Neural cell (in vitro differentiated cells): ENCODE data around the gene MAGI1. TPM values are rescaled to one million over a fixed set of nuclear protein-coding genes. Genes with fewer than 3 reads are reported as not detected.

Experiments used
- H2AFZ ChIP-seq: fragments of 200-600, 300-800 bp; sonication (generic), shearing (Covaris generic); 2 replicates; pipeline ENCODE4 v1.6.0; 2014; ENCODE audit warnings: low read depth, mild to moderate bottlenecking, antibody characterized with exemption, low read length, moderate library complexity
- H3F3A ChIP-seq: fragments of 200-600 bp; shearing (Covaris generic); 2 replicates; pipeline ENCODE4 v1.6.1; 2016; ENCODE audit warnings: mild to moderate bottlenecking, moderate library complexity, mixed read lengths, antibody characterized with exemption, low read length; ENCODE audit not compliant: insufficient read depth, poor library complexity, severe bottlenecking
- H3K27ac ChIP-seq: fragments of 200-600, 300-800 bp; sonication (generic), shearing (Covaris generic); 2 replicates; pipeline ENCODE4 v1.5.1; 2014; ENCODE audit warnings: mild to moderate bottlenecking, low read length, moderate library complexity
- H3K27me3 ChIP-seq: fragments of 300-800, 200-600 bp; sonication (generic), shearing (Covaris generic); 2 replicates; pipeline ENCODE4 v1.6.0; 2014; ENCODE audit warnings: mild to moderate bottlenecking, low read depth, low read length, moderate library complexity; ENCODE audit not compliant: insufficient read depth
- H3K36me3 ChIP-seq: fragments of 300-800, 200-600 bp; sonication (generic), shearing (Covaris generic); 2 replicates; pipeline ENCODE4 v1.5.1; 2014; ENCODE audit warnings: mild to moderate bottlenecking, antibody characterized with exemption, low read length, moderate library complexity; ENCODE audit not compliant: insufficient read depth
- H3K4me2 ChIP-seq: fragments of 300-800, 200-600 bp; sonication (generic), shearing (Covaris generic); 2 replicates; pipeline ENCODE4 v1.6.0; 2014; ENCODE audit warnings: mild to moderate bottlenecking, low read length
- H3K4me3 ChIP-seq: fragments of 300-800, 200-600 bp; sonication (generic), shearing (Covaris generic); 2 replicates; pipeline ENCODE4 v1.5.1; 2014; ENCODE audit warnings: mild to moderate bottlenecking, low read length, moderate library complexity
- H3K79me2 ChIP-seq: fragments of 200-600 bp; shearing (Covaris generic); replicated peaks from 2 replicates; pipeline ENCODE4 v1.6.0; 2014; ENCODE audit warnings: mild to moderate bottlenecking, low read length, moderate library complexity; ENCODE audit not compliant: insufficient read depth
- H3K9ac ChIP-seq: fragments of 300-800, 200-600 bp; sonication (generic), shearing (Covaris generic); 2 replicates; pipeline ENCODE4 v1.6.1; 2016; ENCODE audit warnings: mild to moderate bottlenecking, low read length, mixed read lengths
- H3K9me2 ChIP-seq: fragments of 200-600 bp; shearing (Covaris generic); 2 replicates; pipeline ENCODE4 v1.6.1; 2016; ENCODE audit warnings: mild to moderate bottlenecking, low read length, mixed read lengths; ENCODE audit not compliant: insufficient read depth
- H3K9me3 ChIP-seq: fragments of 200-600, 300-800 bp; sonication (generic), shearing (Covaris generic); 2 replicates; pipeline ENCODE4 v1.6.1; 2016; ENCODE audit warnings: mild to moderate bottlenecking, mixed run types, low read length, moderate library complexity, mixed read lengths
- H4K20me1 ChIP-seq: fragments of 200-600 bp; shearing (Covaris generic); 2 replicates; pipeline ENCODE4 v1.6.1; 2016; ENCODE audit warnings: mild to moderate bottlenecking, mixed run types; ENCODE audit not compliant: insufficient read depth
- CTCF ChIP-seq: fragments of 450-650 bp; IDR thresholded peaks from 2 replicates; pipeline ENCODE4 v1.5.1; 2014; ENCODE audit warnings: antibody characterized with exemption, mild to moderate bottlenecking, moderate library complexity; ENCODE audit not compliant: poor library complexity, severe bottlenecking
- EP300 ChIP-seq: fragments of 450-650 bp; conservative IDR thresholded peaks from 2 replicates; pipeline ENCODE4 v1.6.1; 2014; ENCODE audit warnings: antibody characterized with exemption, mild to moderate bottlenecking, moderate library complexity; ENCODE audit not compliant: poor library complexity, severe bottlenecking
- EZH2 ChIP-seq: fragments of 200-600, 300-800 bp; shearing (Covaris generic), sonication (generic); IDR thresholded peaks from 2 replicates; pipeline ENCODE4 v1.6.1; 2014; ENCODE audit warnings: antibody characterized with exemption, low read length, borderline replicate concordance, mild to moderate bottlenecking; ENCODE audit not compliant: insufficient read depth, poor library complexity, severe bottlenecking
- MXI1 ChIP-seq: fragments of 450-650 bp; conservative IDR thresholded peaks from 2 replicates; pipeline ENCODE4 v1.6.1; 2014; ENCODE audit warnings: antibody characterized with exemption, mild to moderate bottlenecking; ENCODE audit not compliant: poor library complexity, severe bottlenecking
- POLR2AphosphoS5 ChIP-seq: IDR thresholded peaks from 2 replicates; pipeline ENCODE4 v1.6.1; 2012
- RAD21 ChIP-seq: fragments of 450-650 bp; conservative IDR thresholded peaks from 2 replicates; pipeline ENCODE4 v1.6.1; 2014; ENCODE audit warnings: antibody characterized with exemption, mild to moderate bottlenecking, moderate library complexity
- REST ChIP-seq: IDR thresholded peaks from 2 replicates; pipeline ENCODE4 v1.6.1; 2012; ENCODE audit warnings: borderline replicate concordance
- SMC3 ChIP-seq: fragments of 450-650 bp; conservative IDR thresholded peaks from 2 replicates; pipeline ENCODE4 v1.6.1; 2014; ENCODE audit warnings: antibody characterized with exemption, mild to moderate bottlenecking, moderate library complexity; ENCODE audit not compliant: poor library complexity
- TAF1 ChIP-seq: IDR thresholded peaks from 2 replicates; pipeline ENCODE4 v1.6.1; 2012; ENCODE audit warnings: low read depth
- polyA plus RNA-seq: library from polyadenylated mRNA; depleted of rRNA; stranded (reverse); fragments of >200 nt; gene quantifications from 2 replicates; pipeline ENCODE4 v1.2.3, GENCODE V29; 2014

MAGI1 gene
- polyA plus RNA-seq, 1 donor from 2014 or later = 44.7 TPM

DNA sequence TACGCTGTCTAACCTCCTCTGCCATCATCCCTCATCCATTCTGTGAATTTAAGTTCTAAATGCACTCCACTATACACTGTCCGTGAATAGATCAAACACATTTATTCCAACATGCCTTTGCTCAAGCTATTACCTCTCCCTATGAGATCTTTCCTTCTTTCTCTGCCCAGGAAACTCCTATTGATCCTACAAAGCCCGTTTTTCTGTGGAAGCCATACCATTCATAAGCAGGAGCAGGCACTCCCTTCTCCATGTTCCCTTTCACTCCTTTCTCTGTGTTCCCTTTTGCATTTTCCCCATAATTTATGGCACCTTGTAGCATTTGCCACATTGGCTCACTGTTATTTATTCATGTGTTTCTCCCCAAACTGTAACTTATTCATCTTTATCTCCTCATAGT is 501.6 kb downstream of the MAGI1 start:
- TF ChIP-seq EP300 (no peak), MXI1 (no peak), REST (no peak), CTCF (no peak), POLR2AphosphoS5 (no peak), SMC3 (no peak), EZH2 (no peak)
- Histone ChIP-seq H3K79me2 (peaks cover 13% of the 10 kb centered on the region), H3K4me3 (no peak overlapping the region)

GRCh38 chr3:65535260-65535659 is 503.5 kb downstream of the MAGI1 start:
- Histone ChIP-seq H4K20me1 (no peaks in the 10 kb centered on the region), H3K27me3 (no peaks in the 10 kb centered on the region), H3F3A (no peaks in the 10 kb centered on the region), H3K27ac (no peak overlapping the region), H3K9me3 (no peaks in the 10 kb centered on the region), H3K79me2 (peaks cover 14% of the 10 kb centered on the region), H3K9me2 (no peaks in the 10 kb centered on the region), H3K4me3 (no peak overlapping the region), H3K9ac (no peak overlapping the region), H3K36me3 (no peaks in the 10 kb centered on the region), H2AFZ (no peak overlapping the region), H3K4me2 (no peak overlapping the region)
- TF ChIP-seq MXI1 (no peak), CTCF (no peak), TAF1 (no peak), EZH2 (no peak), POLR2AphosphoS5 (no peak), REST (no peak), RAD21 (no peak), SMC3 (no peak), EP300 (no peak)

More for the DNA sequence above, 501.6 kb downstream of the MAGI1 start:
- Histone ChIP-seq H3K27ac (no peak overlapping the region), H4K20me1 (no peaks in the 10 kb centered on the region), H3F3A (no peaks in the 10 kb centered on the region), H3K9me3 (no peaks in the 10 kb centered on the region), H3K27me3 (no peaks in the 10 kb centered on the region), H3K9ac (no peak overlapping the region), H2AFZ (no peak overlapping the region), H3K36me3 (no peaks in the 10 kb centered on the region), H3K9me2 (no peaks in the 10 kb centered on the region), H3K4me2 (no peak overlapping the region)
